ENCODE measurements around the gene CPA1.

CPA1 gene

DNA sequence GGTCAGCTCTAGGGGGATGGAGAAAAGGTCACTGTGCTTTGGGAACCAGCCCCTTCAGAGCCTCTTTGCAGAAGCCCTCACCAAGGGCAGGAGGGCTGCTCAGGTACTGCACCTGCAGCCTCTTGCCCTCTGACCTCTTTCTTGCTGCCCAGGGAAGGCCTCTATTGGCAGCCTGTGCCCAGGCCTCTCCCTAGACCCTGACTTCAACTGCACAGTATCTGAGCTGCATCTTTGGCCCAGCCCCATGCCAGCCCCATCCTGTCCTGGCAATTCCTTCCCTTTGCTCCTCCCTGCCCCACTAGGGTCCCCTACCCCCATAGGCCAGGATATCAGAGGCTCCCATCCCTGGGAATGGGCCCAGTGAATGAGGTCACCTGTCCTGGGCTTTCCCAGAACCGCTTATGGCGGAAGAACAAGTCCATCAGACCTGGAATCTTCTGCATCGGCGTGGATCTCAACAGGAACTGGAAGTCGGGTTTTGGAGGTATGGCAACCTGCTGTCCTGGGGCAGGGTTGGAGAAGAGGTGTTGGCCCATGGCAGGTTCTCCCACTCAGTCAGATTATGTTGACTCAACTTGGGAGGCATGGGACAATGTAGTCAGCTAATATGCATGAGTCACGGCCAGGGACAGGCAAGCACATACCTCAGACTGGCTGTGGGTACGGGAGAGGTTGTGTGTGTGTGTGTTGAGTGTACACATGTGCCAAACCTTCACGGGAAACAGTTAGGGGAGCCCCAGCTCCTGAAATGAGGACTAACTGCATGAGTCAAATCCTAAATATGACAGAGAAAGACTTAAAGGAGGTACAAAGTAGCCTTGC, 17.1 kb upstream of the CPA1 start:
- no peak overlapping the region for H3K4me3 ChIP-seq (ENCODE audit: low read depth in 1 of 2, low read length in 1 of 2)
- H3K9me3 ChIP-seq = no peaks in the 10 kb centered on the region
- H3K36me3 ChIP-seq = no peaks in the 10 kb centered on the region
- no peaks in the 10 kb centered on the region for H3K27me3 ChIP-seq
- H3K27ac ChIP-seq = no peak overlapping the region
- TF ChIP-seq CTCF (IDR thresholded peaks at IDR 0.05) = no peak
- H3K4me1 ChIP-seq (ENCODE audit: control insufficient read depth in 1 of 2, insufficient read depth in 1 of 2, low read depth in 1 of 2, low read length in 1 of 2) = no peaks in the 10 kb centered on the region

GRCh38 chr7:130364451-130364850, 15.8 kb upstream of the CPA1 start:
- no peak for TF ChIP-seq CTCF (IDR thresholded peaks at IDR 0.05)
- peaks cover 0 to 3% of the 10 kb centered on the region in 2 experiments for H3K4me1 ChIP-seq (ENCODE audit: control insufficient read depth in 1 of 2, insufficient read depth in 1 of 2, low read depth in 1 of 2, low read length in 1 of 2)
- H3K36me3 ChIP-seq = no peaks in the 10 kb centered on the region
- H3K27me3 ChIP-seq = no peaks in the 10 kb centered on the region
- H3K27ac ChIP-seq = no peak overlapping the region
- H3K9me3 ChIP-seq = no peaks in the 10 kb centered on the region
- no peak overlapping the region for H3K4me3 ChIP-seq (ENCODE audit: low read depth in 1 of 2, low read length in 1 of 2)

DNA sequence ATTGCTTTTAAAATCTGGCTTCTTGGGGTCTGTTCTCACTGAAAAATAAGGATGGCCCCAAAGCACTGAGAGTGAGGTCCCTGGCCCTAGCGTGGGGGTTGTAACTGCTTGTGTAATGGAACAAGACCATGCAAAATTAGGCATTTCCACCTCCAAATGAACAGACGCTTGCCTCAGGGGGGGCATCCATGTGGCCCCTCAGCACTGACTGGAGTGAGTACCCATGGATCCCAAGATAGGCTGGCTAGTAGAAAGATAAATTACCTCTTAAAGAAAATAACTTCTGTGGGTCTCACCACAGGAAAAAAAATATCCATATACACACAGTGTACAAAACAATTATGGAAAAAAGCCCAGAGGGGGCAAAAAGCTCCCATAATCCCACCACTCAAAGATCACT, 15.2 kb upstream of the CPA1 start:
- Histone ChIP-seq H3K27me3 (no peaks in the 10 kb centered on the region), H3K27ac (no peak overlapping the region), H3K9me3 (no peaks in the 10 kb centered on the region), H3K36me3 (no peaks in the 10 kb centered on the region), H3K4me3 (ENCODE audit: low read depth in 1 of 2, low read length in 1 of 2) (no peak overlapping the region), H3K4me1 (ENCODE audit: control insufficient read depth in 1 of 2, insufficient read depth in 1 of 2, low read depth in 1 of 2, low read length in 1 of 2) (peaks cover 0 to 4% of the 10 kb centered on the region in 2 experiments)
- TF ChIP-seq CTCF (IDR thresholded peaks at IDR 0.05) = no peak

DNA sequence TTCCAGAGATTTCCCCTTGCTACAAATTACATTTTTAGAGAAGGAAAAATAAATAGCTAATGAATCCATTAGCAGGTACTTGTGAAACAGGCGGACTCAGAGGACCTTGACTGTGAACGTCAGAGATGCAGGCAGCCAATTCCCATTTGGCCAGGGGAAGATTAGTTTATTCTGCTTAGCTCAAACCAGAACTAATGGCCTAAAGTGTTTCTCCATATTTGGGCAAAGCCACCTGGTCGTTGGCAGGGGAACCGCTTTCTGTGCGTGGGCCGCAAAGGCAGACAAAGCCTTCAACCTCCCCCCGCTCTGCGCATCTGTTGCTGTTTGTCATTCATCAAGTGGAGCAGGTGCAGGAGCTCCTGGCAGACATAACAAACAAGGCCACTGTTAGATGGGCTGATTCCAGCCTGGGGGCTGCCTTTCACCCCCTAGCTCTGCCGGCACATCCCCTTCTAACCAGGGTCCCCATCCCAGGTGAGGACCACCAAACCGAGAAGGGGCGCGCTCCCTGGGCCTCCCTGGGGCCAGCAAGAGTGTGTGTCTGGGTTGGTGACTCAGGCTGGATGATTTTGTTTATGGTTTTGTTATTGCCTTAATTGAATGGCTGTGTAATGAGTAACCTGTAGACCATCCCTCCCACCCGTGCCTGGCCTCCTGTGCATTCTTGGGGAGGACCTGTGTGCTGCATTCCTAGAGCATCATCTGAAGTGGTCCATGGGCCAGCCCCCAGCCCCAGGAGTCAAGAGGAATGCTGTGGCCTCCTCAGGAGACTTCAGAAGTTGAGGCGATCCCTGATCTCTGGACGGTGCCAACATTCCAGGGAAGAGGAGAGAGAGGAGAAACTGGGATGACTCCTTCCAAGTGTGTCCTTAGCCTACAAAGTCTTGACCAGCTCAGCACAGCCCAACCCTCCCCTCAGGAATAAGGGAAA, 14.5 kb upstream of the CPA1 start:
- H3K9me3 ChIP-seq = no peaks in the 10 kb centered on the region
- H3K4me3 ChIP-seq (ENCODE audit: low read depth in 1 of 2, low read length in 1 of 2) = no peak overlapping the region
- TF ChIP-seq CTCF (IDR thresholded peaks at IDR 0.05) = no peak
- H3K36me3 ChIP-seq = no peaks in the 10 kb centered on the region
- peaks cover 0 to 4% of the 10 kb centered on the region in 2 experiments for H3K4me1 ChIP-seq (ENCODE audit: control insufficient read depth in 1 of 2, insufficient read depth in 1 of 2, low read depth in 1 of 2, low read length in 1 of 2)
- H3K27ac ChIP-seq = no peak overlapping the region
- no peaks in the 10 kb centered on the region for H3K27me3 ChIP-seq

GRCh38 chr7:130366564-130366963, 13.7 kb upstream of the CPA1 start:
- TF ChIP-seq CTCF (IDR thresholded peaks at IDR 0.05) = no peak
- Histone ChIP-seq H3K36me3 (no peaks in the 10 kb centered on the region), H3K9me3 (no peaks in the 10 kb centered on the region), H3K4me3 (ENCODE audit: low read depth in 1 of 2, low read length in 1 of 2) (no peak overlapping the region), H3K4me1 (ENCODE audit: control insufficient read depth in 1 of 2, insufficient read depth in 1 of 2, low read depth in 1 of 2, low read length in 1 of 2) (peaks cover 0 to 4% of the 10 kb centered on the region in 2 experiments), H3K27me3 (no peaks in the 10 kb centered on the region), H3K27ac (no peak overlapping the region)

Measured in neutrophil (primary cell).